Measurements from ENCODE around the gene FRS3.

GRCh38 chr6:41736800-41737555, 42.7 kb downstream of the FRS3 start:
- no peak for TF ChIP-seq BHLHE40 (IDR thresholded peaks at IDR 0.05; ENCODE audit: borderline replicate concordance)
- no peak for TF ChIP-seq SUZ12 (IDR thresholded peaks at IDR 0.05)
- no peak for TF ChIP-seq HDGF (IDR thresholded peaks at IDR 0.05; ENCODE audit: borderline replicate concordance)
- TF ChIP-seq FOXK2 (IDR thresholded peaks at IDR 0.05) = no peak
- no peak for TF ChIP-seq ZNF384 (IDR thresholded peaks at IDR 0.05)
- TF ChIP-seq FOXM1 (IDR thresholded peaks at IDR 0.05; ENCODE audit: borderline replicate concordance) = no peak
- TF ChIP-seq FOXA1 (IDR thresholded peaks at IDR 0.05) = no peak
- no peak for TF ChIP-seq ELF4 (IDR thresholded peaks at IDR 0.05)
- no peak for TF ChIP-seq SP1 (IDR thresholded peaks at IDR 0.05)
- TF ChIP-seq CTBP1 (IDR thresholded peaks at IDR 0.05; ENCODE audit: borderline replicate concordance) = no peak
- no peak for TF ChIP-seq NFRKB (IDR thresholded peaks at IDR 0.05)
- TF ChIP-seq TARDBP (IDR thresholded peaks at IDR 0.05) = no peak
- TF ChIP-seq L3MBTL2 (conservative IDR thresholded peaks at IDR 0.05) = no peak
